ENCODE data around the gene PTPRM. TPM values are rescaled to one million over a fixed set of nuclear protein-coding genes. Genes with fewer than 3 reads are reported as not detected.

Gene PTPRM
- polyA plus RNA-seq, 3 donors: 0.04 to 2.1 (median 0.66) TPM

- Histone ChIP-seq H3K9me3 (replicated peaks in 1 of 2; ENCODE audit: control insufficient read depth in 1 of 2, insufficient read depth in 1 of 2, low read length in 2 of 2) (peaks cover 12 to 15% of the 10 kb centered on the region in 2 donors), H3K27me3 (ENCODE audit: control insufficient read depth in 2 of 2, insufficient read depth in 2 of 2, low read length in 2 of 2) (no peaks in the 10 kb centered on the region), H3K4me3 (replicated peaks in 1 of 3; ENCODE audit: low read depth in 2 of 3, low read length in 3 of 3) (no peak overlapping the region), H4K20me1 (ENCODE audit: insufficient read depth, low read length) (no peaks in the 10 kb centered on the region), H3K36me3 (replicated peaks in 1 of 2; ENCODE audit: control insufficient read depth in 1 of 2, insufficient read depth in 2 of 2, low read length in 2 of 2) (no peaks in the 10 kb centered on the region), H3K4me2 (replicated peaks; ENCODE audit: extremely low read depth, low read length, poor library complexity, severe bottlenecking) (no peak overlapping the region), H3K9ac (ENCODE audit: insufficient read depth, low read length, poor library complexity, severe bottlenecking) (no peak overlapping the region), H3K79me2 (ENCODE audit: insufficient read depth, low read length) (no peaks in the 10 kb centered on the region), H3K27ac (ENCODE audit: low read depth in 1 of 2, low read length in 2 of 2) (no peak overlapping the region), H2AFZ (ENCODE audit: insufficient read depth, low read depth, low read length, poor library complexity, severe bottlenecking) (no peak overlapping the region), H3K4me1 (ENCODE audit: control insufficient read depth in 1 of 2, insufficient read depth in 2 of 2, low read length in 2 of 2) (no peaks in the 10 kb centered on the region)
- intact Hi-C loops (cut with micrococcal nuclease): no loop called here
- Mint-ChIP-seq H3K27me3 (ENCODE audit: low read depth in 3 of 3) (peaks cover 0 to 2% (median 0%) of the 10 kb centered on the region in 3 donors), H3K36me3 (no peaks in the 10 kb centered on the region), H3K4me3 (no peak overlapping the region), H3K4me1 (no peaks in the 10 kb centered on the region), H3K27ac (no peak overlapping the region), H3K9me3 (peaks cover 7 to 27% (median 16%) of the 10 kb centered on the region in 7 donors)
- TF ChIP-seq, protein P1, sequence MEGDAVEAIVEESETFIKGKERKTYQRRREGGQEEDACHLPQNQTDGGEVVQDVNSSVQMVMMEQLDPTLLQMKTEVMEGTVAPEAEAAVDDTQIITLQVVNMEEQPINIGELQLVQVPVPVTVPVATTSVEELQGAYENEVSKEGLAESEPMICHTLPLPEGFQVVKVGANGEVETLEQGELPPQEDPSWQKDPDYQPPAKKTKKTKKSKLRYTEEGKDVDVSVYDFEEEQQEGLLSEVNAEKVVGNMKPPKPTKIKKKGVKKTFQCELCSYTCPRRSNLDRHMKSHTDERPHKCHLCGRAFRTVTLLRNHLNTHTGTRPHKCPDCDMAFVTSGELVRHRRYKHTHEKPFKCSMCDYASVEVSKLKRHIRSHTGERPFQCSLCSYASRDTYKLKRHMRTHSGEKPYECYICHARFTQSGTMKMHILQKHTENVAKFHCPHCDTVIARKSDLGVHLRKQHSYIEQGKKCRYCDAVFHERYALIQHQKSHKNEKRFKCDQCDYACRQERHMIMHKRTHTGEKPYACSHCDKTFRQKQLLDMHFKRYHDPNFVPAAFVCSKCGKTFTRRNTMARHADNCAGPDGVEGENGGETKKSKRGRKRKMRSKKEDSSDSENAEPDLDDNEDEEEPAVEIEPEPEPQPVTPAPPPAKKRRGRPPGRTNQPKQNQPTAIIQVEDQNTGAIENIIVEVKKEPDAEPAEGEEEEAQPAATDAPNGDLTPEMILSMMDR (IDR thresholded peaks at IDR 0.05): no peak
- no peak for DNase-seq
- WGBS (ENCODE audit: insufficient coverage): 93% methylated on average over 3 of the region's 3 CpGs
Observed at GRCh38 chr18:8409151-8409550, 842.0 kb downstream of the PTPRM start.

DNA sequence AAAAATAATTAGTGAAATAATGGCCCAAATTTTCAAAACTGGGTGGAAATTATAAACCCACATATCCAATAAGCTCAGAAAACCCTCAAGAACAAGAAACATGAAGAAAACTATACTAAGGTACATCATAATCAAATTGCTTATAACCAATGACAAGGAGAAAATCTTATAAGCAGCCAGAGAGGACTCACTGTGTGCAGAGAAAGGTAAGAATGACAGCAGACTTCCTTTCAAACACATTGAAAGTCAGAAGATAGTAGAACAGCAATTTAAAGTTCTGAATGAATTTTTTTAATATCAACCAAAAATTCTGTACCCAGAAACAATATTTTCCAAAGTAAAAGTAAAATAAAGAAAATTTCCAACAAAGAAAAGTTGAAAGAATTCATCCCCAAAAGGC is 844.4 kb downstream of the PTPRM start:
- Histone ChIP-seq H3K9ac (ENCODE audit: insufficient read depth, low read length, poor library complexity, severe bottlenecking) (no peak overlapping the region), H4K20me1 (ENCODE audit: insufficient read depth, low read length) (no peaks in the 10 kb centered on the region), H3K27ac (ENCODE audit: low read depth in 1 of 2, low read length in 2 of 2) (no peak overlapping the region), H2AFZ (ENCODE audit: insufficient read depth, low read depth, low read length, poor library complexity, severe bottlenecking) (no peak overlapping the region), H3K79me2 (ENCODE audit: insufficient read depth, low read length) (no peaks in the 10 kb centered on the region), H3K9me3 (replicated peaks in 1 of 2; ENCODE audit: control insufficient read depth in 1 of 2, insufficient read depth in 1 of 2, low read length in 2 of 2) (peaks cover 12 to 15% of the 10 kb centered on the region in 2 donors), H3K4me3 (replicated peaks in 1 of 3; ENCODE audit: low read depth in 2 of 3, low read length in 3 of 3) (no peak overlapping the region), H3K27me3 (ENCODE audit: control insufficient read depth in 2 of 2, insufficient read depth in 2 of 2, low read length in 2 of 2) (no peaks in the 10 kb centered on the region), H3K4me1 (ENCODE audit: control insufficient read depth in 1 of 2, insufficient read depth in 2 of 2, low read length in 2 of 2) (no peaks in the 10 kb centered on the region), H3K4me2 (replicated peaks; ENCODE audit: extremely low read depth, low read length, poor library complexity, severe bottlenecking) (no peak overlapping the region), H3K36me3 (replicated peaks in 1 of 2; ENCODE audit: control insufficient read depth in 1 of 2, insufficient read depth in 2 of 2, low read length in 2 of 2) (no peaks in the 10 kb centered on the region)
- H3K9me3 Mint-ChIP-seq: peaks cover 7 to 31% (median 15%) of the 10 kb centered on the region in 7 donors
- H3K4me3 Mint-ChIP-seq: no peak overlapping the region
- H3K27me3 Mint-ChIP-seq (ENCODE audit: low read depth in 3 of 3): peaks cover 2 to 3% (median 2%) of the 10 kb centered on the region in 3 donors
- no peak overlapping the region for H3K27ac Mint-ChIP-seq
- H3K36me3 Mint-ChIP-seq: no peaks in the 10 kb centered on the region
- intact Hi-C loops (cut with micrococcal nuclease): no loop called here
- DNase-seq: no peak
- H3K4me1 Mint-ChIP-seq: no peaks in the 10 kb centered on the region
- TF ChIP-seq, protein P1 (IDR thresholded peaks at IDR 0.05): no peak
